Activated CD4-positive, alpha-beta T cell treated with anti-CD3 and anti-CD28 coated beads for 24 hours (primary cell): Measurements from ENCODE around the gene ZNF688.
A peak's percentile ranks its signal among the peaks of the same experiment; 100 is the strongest.

Experiments used
- DNase-seq, 2 donors: peaks; one replicate each; pipeline ENCODE4 v3.0.0-alpha.2; 2020; ENCODE audit warnings: low read depth in 2 of 2

The ZNF688 gene

DNA sequence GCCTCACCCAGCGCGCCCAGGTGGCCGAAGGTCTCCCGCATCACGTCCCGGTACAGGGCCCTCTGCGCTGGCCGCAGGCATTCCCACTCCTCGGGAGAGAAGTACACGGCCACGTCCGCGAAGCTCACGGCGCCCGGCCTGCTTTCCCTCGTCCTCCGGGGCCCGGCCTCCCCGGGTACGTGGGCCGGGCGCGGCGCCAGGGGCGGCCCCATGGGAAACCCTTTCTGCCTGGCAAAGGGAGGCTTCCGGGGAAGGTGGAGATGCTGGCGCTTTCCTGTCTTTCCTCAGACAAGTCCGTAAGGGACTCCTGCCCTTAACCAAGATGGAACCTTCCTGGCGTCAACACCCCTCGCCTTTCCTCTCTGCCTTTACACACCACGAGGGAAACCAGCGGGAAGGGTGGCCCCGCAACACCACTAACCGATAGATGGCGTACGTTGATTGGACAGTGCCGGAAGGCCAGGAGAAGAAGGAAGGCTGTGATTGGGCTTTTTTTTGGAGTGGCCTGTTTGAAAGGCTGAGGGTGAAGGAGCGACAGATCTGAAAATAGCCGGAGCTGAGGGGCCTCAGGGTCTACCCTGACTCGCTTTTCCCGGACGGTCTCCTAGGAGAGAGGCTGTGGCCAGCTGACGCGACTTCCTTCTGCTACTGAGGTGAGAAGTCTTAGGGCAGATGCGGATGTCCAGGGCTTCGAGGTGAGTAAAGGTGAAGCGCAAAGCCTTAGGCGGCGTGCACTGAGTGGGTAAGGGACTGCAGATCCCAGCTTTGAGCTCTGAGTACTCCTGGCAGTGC is 14.1 kb upstream of the ZNF688 start, which contains the start of gene ZNF785:
ZNF785 (minus strand) TSS at position 298 of the 792 bp plus-strand sequence; CDS start at position 212, 86 bp downstream.
- DNase-seq, result peak; percentile 84 to 88

DNA sequence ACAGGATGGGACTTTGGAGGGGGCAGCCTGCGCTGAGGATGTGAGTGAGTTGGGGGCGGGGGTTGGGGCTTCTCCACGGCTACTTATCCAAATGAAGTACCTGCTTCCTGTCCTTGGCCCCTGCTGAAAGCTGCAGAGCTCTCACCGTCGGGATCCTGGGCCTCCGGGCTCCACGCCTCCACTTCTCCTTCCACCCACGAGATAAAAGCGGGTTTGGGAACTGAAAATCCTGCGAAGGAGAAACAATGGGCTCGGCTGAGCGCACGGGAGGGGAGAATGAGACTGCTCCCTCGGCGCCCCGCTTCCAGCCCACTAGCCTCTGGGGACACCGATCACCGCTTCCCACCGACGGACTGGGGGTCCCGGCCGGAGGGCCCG is 13.5 kb upstream of the ZNF688 start:
- DNase-seq, result no peak

DNA sequence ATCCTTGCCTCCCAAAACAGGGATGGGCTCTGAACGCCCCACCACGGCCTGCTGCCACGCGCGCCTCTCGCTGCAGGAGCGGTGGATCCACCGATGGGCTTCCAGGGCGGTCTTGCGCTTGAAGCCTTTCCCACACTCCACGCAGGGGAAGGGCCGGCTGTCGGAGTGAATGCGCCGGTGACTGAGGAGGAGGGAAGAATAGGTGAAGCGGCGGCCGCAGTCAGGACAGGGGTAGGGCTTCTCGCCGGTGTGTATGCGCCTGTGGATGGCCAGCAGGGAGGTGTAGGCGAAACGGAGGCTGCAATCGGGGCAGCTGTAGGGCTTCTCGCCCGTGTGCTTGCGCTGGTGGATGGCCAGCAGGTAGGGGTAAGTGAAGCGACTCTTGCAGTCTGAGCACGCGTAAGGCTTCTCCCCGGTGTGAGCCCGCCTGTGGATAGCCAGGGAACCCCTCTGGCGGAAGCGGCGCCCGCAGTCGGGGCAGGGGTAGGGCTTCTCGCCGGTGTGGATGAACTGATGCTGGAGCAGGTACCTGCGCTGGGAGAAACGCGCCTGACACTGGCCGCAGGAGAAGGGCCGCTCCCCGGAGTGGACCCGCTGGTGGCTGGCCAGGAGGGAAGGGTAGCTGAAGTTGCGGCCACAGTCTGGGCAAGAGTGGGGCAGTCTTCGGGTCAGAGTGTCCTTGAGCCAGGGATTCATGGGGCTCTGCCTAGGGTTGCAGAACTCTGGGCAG is 11.3 kb upstream of the ZNF688 start:
- no peak for DNase-seq

GRCh38 chr16:30581457-30581856 is 9.9 kb upstream of the ZNF688 start:
- DNase-seq, result no peak

DNA sequence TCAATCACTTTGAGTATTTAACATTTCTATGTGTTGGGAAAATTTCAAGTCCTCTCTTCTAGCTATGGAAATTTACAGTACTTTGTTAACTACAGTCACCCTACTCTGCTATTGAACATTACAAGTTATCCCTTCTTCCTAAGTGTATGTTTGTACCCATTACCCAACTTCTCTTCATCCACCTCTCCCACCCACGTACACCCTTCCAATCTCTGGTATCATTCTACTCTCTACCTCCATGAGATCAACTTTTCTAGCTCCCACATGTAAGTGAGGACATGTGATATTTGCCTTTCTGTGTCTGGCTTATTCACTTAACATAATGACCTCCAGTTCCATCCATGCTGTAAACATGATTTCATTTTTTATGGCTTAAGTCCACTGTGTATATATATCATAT is 3.2 kb upstream of the ZNF688 start:
- no peak for DNase-seq

DNA sequence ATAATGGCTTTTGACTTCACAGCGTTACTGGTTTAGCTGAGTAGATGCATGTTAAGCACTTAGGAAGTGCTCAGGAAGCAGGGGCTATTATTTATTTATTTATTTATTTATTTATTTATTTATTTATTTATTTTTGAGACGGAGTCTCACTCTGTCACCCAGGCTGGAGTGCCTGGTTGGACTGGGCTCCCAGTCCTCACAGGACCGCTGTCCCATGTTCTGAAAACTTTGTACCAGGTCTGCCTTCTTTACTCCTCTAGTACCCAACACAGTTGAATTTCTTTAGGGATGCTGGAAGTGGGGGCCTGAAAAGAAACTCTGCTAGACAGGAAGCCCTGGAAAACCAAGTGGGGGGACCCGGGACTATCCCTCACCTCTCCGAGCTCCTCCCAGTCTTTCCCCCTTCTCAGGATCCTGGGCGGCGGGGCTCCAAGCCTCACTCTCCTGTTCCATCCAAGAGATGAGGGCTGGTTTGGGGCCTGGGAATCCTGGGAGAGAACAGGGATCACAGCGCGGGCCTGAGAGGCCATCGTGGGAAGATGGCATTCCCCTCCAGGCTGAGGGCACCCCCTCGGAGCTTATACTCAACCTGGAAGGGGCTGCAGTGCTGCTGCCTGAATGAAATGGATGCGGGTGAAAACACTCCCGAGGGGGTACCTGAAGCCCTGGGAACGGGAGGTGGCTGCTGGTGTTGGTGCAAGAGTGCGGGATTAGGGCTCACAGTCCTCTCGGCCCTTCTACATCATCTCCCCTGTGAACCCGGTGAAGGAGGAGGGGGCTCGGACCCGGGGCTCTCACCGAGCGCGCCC is 674 bp downstream of the ZNF688 start:
- no peak for DNase-seq

GRCh38 chr16:30569746-30570635 is 1.5 kb downstream of the ZNF688 start:
- no peak for DNase-seq

DNA sequence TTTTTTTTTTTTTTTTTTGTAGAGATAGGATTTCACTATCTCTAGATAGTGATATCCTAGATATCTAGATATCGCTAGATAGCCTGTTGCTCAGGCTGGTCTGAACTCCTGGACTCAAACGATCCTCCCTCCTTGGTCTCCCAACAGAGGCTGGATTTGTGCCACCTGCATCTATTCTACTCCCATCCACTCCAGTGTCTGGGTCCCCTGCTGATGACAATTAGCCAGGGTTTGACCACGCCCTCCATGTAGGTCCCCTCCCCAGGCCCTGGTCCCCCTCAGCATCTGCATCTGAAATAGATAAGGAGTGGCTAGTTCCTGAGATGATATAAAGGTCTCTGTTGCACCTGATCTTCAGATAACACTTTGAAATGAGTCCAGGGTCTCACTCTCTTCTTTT is 2.2 kb downstream of the ZNF688 start:
- DNase-seq, result no peak

- no peak for DNase-seq
Observed at GRCh38 chr16:30567991-30568638, 3.4 kb downstream of the ZNF688 start.

DNA sequence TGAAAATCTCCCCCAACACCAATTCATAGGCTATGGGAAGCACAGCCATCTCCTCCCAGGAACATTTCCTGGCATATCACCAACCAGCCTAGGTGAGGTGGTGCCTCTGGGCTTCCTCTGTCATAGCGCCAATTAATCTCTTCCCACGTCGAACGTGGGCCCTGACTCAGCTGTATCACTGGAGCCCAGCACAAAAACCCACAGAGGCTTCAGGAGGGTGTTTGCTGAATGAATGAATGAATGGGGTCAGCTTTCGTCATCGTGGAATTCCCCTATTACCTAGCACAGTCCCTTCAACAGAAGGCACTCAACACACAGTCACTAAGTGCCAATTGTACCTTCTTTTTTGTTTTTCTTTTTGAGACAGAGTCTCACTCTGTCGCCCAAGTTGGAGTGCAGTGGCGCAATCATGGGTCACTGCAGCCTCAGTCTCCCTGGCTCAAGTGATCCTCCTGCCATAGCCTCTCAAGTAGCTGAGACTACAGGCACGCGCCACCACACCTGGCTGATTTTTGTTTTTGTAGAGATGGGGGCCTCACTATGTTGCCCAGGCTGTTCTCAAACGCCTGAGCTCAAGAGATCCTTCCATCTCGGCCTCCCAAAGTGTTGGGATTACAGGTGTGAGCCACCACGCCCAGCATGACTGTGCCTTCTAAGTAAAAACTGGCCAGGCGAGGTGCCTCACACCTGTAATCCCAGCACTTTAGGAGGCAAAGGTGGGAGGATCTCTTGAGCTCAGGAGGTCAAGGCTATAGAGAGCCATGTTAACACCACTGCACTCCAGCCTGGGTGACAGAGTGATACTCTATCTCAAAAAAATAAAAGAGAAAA is 4.1 kb downstream of the ZNF688 start:
- DNase-seq, result peak in 1 of 2 donors; percentile 59

DNA sequence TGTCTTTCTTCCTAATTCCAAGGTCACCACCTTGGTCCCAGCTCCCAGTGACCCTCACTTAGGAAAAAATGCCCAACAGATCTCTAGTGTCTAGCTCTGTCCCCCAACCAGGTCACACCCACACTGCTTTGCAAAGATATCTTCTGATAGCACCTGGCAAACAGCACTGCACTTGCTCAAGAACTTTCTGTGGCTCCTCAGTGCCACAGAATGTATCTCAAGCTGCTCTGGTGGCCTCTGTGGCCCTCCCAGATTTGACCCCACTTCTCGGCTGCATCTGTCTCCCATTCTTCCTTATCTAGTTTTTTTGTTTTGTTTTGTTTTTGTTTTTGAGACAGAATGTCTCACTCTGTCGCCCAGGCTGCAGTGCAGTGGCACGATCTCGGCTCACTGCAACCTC is 5.0 kb downstream of the ZNF688 start:
- no peak for DNase-seq

- DNase-seq, result no peak
Observed at GRCh38 chr16:30565984-30566383, 5.5 kb downstream of the ZNF688 start.

GRCh38 chr16:30565526-30565925 is 6.0 kb downstream of the ZNF688 start:
- no peak for DNase-seq

GRCh38 chr16:30562021-30562420 is 9.5 kb downstream of the ZNF688 start:
- DNase-seq, result no peak

DNA sequence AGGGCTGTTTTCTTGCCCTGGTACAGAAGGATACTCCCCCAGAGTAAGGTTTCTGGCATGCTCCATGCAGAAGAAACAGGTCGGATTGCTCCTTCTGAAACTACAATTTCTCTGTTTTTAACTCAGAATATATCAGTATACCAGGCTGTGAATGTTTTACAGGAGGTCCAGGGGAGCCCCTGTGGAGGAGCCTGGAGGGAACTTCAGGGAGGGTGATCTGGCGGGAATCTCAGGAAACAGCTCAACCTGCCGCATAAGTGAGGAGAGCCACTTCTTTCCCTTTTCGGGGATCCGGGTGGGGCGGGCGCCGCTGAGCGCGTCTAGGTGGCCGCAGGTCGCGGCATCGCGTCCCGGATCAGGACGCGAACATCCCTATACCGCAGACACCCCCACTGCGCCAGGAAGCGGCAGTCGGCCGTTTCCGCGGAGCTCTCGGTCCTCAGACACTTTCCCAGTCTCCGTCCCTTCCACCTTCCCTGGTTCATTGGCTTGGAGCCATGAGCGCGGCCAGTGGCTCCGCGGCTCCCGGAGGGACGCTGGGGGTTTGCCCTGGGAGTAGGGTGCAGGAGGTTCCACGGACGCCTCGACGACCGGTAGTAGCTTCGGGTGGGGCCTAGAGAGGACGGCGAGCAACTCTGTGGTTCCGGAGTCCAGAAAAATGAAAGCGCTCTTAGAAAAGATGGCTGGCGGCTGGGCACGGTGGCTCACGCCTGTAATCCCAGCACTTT is 10.3 kb downstream of the ZNF688 start:
- DNase-seq, result no peak

DNA sequence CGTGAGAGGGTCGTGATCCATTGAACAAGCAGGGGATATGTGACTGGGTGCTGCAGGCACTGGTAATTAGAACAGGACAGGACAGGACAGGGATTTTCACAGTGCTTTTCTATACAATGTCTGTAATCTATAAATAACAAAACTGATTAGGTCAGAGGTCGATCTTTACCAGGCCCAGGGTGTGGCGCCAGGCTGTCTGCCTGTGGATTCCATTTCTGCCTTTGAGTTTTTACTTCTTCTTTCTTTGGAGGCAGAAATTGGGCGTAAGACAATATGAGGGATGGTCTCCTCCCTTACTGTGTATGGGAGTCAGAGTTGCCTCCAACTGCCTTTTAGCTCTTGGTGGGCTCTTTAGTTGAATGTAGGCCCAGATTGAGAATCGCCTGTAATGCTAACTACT is 11.8 kb downstream of the ZNF688 start:
- DNase-seq, result no peak

GRCh38 chr16:30558789-30559377 is 12.6 kb downstream of the ZNF688 start:
- no peak for DNase-seq

DNA sequence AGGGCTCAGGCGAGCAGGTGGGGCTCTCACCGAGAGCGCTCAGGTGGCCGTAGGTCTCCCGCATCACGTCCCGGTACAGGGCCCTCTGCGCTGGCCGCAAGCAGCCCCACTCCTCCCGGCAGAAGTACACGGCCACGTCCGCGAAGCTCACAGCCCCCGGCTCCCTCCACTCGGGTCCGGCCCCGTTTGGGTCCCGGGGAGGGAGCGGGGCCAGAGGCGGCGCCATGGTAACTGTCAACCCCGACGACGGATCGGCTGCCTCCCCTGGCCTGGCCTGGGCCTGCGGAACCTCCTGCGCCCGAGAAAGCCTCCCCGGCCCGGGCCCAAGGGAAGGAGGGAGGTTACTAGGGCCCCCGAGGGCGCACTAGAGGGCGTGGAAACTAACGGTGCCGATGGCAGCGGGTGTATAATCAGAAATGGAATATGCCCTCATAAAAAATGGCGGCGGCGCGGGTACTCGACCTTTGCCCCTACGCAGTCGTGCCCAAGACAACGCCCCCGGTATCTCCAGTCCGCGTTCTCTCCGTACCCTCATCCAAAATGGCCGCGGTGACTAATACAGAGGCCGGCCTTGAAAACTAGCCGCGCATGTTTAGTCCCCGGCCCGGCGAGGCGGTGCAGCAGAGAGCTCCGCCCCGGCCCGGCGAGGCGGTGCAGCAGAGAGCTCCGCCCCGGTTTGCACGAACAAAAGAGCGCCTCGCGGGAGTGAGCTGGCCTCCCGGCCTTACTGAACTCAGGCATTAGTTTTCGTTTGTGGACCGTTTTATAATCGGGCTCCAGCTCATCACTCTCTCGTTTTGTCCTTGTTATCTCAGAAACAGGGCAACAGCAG is 13.3 kb downstream of the ZNF688 start, which contains the start of gene ZNF764:
ZNF764 (minus strand) TSS at position 418 of the 832 bp plus-strand sequence; CDS start at position 226, 192 bp downstream.
- DNase-seq, result peak; percentile 95
